Uterus (tissue), 2 donors: ENCODE measurements around the gene DMD.

Experiments used
- POLR2A ChIP-seq, 2 donors: fragments of 450-650 bp; IDR thresholded peaks; one replicate each; pipeline ENCODE4 v1.6.1; 2016; ENCODE audit warnings: antibody characterized with exemption in 2 of 2, mild to moderate bottlenecking in 1 of 2, moderate library complexity in 1 of 2
- TF ChIP-seq, protein P1 (sequence below), 4 experiments: fragments of 200-600 bp in 2 of 4; fragments of 450-650 bp in 2 of 4; sonication (generic) in 2 of 4; IDR thresholded peaks; one replicate each; pipeline ENCODE4 v1.5.1; 2016 to 2019; ENCODE audit warnings: antibody characterized with exemption in 4 of 4, mild to moderate bottlenecking in 2 of 4, moderate library complexity in 1 of 4

DNA sequence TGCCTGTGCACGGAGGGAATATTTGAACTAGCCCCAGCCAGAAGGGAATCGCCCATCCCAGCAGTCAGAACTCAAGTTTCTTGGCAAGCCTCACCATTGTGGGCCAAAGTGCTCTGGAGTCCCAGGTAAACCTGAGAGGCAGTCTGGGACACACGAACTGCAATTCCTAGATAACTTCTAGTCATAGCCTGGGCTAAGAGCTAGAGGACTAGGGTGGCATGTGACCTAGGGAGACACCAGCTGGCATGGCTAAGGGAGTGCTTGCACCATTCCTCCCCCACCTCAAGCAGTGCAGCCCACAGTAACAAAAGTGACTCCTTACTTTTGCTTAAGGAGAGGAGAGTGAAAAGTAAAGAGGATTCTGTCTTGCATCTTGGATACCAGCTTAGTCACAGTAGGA is 935.2 kb downstream of the DMD start:
- no peak for TF ChIP-seq POLR2A (IDR thresholded peaks at IDR 0.05)
- TF ChIP-seq, protein P1, sequence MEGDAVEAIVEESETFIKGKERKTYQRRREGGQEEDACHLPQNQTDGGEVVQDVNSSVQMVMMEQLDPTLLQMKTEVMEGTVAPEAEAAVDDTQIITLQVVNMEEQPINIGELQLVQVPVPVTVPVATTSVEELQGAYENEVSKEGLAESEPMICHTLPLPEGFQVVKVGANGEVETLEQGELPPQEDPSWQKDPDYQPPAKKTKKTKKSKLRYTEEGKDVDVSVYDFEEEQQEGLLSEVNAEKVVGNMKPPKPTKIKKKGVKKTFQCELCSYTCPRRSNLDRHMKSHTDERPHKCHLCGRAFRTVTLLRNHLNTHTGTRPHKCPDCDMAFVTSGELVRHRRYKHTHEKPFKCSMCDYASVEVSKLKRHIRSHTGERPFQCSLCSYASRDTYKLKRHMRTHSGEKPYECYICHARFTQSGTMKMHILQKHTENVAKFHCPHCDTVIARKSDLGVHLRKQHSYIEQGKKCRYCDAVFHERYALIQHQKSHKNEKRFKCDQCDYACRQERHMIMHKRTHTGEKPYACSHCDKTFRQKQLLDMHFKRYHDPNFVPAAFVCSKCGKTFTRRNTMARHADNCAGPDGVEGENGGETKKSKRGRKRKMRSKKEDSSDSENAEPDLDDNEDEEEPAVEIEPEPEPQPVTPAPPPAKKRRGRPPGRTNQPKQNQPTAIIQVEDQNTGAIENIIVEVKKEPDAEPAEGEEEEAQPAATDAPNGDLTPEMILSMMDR (IDR thresholded peaks at IDR 0.05), result no peak
